GM21381 (cell line): ENCODE measurements around the gene B4GALNT2.
"Not testable (repeated sequence)": the region's sequence is repeated elsewhere in the genome, so short reads cannot be mapped to it uniquely, and the experiment has no call there.

Source experiments
- ATAC-seq: cut with Tn5 transposase; IDR thresholded peaks from one replicate; pipeline ENCODE4 v1.9.1; 2021; ENCODE audit warnings: mild to moderate bottlenecking, moderate library complexity; ENCODE audit not compliant: unreplicated experiment

Gene B4GALNT2, protein sequence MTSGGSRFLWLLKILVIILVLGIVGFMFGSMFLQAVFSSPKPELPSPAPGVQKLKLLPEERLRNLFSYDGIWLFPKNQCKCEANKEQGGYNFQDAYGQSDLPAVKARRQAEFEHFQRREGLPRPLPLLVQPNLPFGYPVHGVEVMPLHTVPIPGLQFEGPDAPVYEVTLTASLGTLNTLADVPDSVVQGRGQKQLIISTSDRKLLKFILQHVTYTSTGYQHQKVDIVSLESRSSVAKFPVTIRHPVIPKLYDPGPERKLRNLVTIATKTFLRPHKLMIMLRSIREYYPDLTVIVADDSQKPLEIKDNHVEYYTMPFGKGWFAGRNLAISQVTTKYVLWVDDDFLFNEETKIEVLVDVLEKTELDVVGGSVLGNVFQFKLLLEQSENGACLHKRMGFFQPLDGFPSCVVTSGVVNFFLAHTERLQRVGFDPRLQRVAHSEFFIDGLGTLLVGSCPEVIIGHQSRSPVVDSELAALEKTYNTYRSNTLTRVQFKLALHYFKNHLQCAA

DNA sequence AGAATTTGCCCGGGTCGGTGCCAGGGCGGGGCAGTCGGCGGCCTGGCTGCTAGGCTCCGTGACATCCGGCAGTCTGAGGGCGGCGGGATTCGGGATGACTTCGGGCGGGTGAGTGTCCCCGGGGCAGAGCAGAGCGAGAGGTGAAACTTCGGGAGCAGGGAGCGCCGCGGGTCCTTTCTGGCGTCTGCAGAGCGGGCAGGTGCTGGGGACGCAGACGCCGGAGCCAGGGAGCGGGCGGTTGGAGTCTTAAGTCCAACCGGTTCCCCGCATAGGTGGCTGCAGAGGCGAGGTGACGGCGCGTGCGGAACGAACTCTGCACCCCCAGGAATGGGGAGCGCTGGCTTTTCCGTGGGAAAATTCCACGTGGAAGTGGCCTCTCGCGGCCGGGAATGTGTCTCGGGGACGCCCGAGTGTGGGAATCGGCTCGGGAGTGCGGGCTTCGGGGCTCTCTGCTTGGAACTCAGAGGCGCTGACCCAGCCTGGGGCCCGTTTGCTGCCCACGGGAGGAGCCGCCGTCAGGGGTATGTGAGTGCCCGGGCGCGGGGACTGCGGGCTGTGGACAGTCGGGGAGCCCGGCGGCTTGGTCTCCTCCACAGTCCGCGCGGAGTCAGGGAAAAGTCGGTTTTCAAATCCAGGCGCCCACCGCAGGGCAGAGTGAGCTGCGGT is at the start of gene B4GALNT2:
B4GALNT2 (plus strand) TSS at position 71 of the 666 bp plus-strand sequence; CDS start at position 95, 24 bp downstream.
- ATAC-seq: no peak

DNA sequence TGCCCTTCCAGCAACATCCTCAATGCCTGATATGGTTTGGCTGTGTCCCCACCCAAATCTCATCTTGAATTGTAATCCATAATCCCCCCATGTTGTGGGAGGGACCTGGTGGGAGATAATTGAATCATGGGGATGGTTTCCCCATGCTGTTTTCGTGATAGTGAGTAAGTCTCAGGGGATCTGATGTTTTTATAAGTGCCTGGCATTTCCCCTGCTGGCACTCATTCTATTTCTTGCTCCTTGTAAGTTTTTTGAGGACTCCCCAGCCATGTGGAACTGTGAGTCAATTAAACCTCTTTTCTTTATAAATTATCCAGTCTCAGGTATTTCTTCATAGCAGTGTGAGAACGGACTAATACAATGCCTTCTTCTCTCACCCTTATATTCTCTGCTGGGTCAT is 47.5 kb upstream of the B4GALNT2 start:
- not testable (repeated sequence) for ATAC-seq

DNA sequence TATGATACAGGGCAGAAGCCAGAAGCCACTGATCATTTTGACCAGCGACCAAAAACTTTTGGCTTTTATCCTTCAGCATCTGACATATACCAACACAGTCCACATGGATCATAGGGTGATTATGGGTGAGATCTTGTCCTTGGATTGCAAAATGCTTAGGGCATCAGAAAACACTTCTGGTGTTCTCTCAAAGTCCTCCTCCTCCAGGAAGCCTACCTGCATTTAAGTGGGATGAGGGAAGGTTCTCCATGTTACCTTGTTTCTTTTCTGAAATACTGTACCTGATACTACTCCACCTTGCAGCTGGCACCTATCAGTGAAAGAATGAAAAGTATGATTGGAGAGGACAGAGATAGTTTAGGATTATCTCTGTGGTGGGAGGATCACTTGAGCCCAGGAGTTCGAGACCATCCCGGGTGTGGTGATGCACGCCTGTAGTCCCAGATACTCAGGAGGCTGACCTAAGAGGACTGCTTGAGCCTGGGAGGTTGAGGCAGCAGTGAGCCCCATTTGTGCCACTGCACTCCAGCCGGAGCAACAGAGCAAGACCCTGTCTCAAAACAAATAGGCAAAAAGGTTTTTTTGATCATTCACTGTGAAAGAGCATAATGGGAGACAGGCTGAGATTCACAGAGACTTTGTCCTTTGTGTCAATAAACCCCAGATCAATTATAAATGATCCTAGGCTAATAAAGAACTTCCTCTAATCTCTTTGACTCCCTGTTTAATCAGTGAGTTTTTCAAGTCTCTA is 46.8 kb upstream of the B4GALNT2 start:
- ATAC-seq: no peak

DNA sequence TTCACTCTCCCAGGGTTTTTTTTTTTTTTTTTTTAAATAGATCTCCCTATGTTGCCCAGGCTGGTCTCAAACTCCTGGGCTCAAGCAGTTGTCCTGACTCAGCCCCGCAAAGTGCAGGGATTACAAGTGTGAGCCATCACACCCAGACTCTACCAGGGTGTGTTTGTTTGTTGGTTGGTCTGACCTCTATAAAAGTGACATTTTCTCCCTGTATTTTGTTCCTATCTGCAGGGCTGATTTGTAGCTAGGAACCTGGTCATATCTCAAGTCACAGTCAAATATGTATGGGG is 46.3 kb upstream of the B4GALNT2 start:
- no peak for ATAC-seq

DNA sequence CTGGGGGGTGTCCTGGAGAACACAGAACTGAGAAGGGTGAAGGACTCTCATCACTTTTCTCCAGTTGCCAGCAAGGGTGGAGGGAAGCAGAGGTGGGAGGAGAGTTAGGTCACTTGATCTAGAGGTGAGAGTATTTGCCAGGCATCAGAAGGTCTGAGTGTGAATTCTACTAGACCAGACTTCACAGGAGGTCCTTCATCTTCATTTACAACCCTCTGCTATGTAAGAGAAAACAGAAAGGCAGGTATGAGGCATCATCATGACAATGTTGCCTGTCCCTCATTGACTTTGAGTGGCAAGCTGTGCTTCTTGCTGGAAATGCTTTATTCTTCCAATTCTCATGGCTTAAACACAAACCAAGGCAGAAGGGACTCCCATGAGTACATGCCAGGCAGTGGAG is 45.9 kb upstream of the B4GALNT2 start:
- no peak for ATAC-seq

DNA sequence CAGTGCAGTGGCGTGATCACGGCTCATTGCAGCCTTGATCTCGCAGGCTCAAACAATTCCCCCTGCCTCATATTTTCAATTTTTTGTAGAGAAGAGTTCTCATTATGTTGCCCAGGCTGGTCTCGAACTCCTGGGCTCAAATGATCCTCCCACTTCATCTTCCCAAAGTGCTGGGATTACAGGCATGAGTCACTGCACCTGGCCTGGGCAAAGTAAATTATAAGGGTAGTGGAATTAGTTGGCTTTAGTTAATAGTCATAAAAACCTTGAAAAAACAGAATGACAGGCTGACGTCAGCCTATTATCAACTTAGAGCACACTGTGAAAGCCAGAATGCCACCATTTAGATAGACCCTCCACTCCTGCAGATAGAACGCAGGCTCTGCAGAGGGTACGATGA is 43.5 kb upstream of the B4GALNT2 start:
- no peak for ATAC-seq

DNA sequence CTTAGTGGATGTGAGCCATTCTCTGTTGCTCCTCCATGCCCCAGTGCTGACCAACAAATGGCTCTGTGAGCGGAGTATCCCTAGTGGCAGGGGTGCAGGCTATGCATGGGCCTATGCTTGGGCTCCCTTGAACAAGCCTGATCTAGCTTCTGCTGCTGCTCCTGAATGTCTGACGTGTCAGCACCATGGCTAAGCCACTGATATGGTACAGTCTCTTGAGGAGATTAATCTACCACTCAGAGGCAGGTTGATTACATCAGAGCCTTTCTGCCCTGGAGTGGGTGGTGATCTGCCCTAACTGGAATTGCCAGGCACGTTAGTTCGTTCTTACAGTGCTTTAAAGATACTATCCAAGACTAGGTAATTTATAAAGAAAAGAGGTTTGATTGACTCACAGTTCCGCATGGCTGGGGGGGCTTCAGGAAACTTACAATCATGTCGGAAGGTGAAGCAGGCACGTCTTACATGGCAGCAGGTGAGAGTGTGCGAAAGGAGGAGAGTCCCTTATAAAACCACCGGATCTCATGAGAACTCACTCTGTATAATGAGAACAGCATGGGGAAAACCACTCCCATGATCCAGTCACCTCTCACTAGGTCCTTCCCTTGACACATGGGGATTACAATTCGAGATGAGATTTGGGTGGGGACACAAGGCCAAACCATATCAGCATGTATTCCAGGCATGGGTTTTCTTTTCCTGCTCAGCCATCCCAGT is 41.5 kb upstream of the B4GALNT2 start:
- ATAC-seq: no peak

DNA sequence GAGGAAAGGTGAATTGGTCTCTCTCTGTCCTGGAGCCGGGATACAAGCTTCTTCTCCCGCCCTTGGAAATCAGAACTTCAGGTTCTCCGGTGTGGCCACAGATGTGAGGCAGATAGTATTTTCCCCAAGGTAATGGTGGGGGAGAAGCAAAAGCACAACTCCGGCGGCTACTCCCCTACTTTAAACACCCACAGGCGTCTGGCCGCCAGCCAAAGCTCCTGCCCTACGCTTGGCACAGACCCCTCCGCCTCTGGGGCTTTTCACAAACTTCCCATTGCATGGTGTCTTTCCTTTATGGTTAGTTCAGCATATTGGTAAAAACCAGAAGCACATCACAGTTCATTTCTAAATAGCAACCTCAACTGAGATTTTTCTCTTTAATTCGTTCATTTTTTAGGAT is 39.4 kb upstream of the B4GALNT2 start:
- no peak for ATAC-seq

DNA sequence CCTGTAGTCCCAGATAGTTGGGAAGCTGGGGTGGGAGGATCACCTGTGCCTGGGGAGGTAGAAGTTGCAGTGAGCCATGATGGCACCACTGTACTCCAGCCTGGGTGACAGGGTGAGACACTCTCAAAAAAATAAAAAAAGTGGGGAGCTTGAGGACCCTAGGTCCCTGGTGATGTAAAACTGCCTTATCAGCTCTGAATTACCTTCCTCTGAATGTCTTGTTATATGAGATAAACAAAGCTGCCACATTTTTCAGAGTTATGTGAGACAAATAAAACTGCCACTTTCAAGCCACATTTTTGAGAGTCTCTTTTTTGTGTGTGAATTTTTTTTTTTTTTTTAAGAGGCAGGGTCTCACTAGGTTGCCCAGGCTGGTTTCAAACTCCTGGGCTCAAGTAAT is 32.0 kb upstream of the B4GALNT2 start:
- ATAC-seq: no peak

DNA sequence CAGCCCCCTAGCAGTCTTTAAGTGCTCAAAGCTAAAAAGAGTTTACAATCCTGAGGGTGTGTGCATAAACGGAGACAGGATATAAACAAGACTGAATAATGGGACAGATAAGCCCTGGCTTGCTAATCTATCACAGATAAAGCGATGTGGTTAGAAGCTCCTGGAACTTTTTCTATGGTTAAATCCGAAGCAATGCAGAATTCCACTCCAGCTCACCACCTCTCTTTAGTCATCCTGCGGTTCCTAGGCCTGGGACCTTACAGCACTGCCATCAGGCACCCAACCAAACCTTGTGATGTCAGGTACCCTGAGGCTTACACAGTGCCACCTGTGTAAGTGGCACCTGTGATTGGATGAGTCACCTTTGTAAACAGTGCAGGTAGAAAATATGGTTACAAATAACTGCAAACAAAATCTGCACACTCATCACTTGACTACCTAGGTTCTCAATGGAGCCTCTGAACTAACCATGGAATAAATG is 31.5 kb upstream of the B4GALNT2 start:
- ATAC-seq: no peak

DNA sequence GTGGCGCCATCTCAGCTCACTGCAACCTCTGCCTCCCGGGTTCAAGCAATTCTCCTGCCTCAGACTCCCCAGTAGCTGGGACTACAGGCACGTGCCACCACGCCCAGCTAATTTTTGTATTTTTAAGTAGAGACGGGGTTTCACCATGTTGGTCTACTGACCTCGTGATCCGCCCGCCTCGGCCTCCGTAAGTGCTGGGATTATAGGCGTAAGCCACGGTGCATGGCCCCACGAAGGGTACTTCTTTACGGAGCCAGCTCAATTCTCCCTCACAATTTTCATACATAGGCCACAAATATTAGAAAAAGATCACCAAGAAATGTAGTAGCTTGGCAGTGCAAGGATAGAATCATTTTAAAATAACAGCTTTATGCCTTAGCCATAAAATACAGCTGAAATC is 29.2 kb upstream of the B4GALNT2 start:
- not testable (repeated sequence) for ATAC-seq

DNA sequence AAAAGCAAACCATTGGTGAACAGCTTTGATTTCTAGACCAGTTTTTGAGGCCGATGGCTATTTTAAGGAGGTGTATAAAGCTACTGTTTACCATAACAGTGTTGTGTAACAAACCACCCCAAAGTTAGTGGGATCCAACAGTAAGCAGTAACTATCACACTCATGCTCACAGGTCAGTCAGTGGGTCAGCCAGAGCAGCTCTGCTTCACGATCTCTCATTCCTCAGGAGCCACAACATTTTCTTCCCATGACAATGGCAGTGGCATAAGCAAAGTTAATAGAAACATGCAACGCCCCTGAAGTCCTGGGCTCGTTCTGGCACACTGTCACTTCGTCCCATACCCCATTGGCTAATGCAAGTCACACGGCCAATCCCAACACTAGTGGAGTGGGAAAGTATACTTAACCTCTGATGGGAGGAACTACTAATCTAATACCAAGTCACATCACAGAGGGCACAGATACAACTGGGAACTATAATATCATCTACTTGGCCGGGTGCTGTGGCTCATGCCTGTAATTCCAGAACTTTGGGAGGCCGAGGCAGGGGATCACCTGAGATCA is 28.0 kb upstream of the B4GALNT2 start:
- no peak for ATAC-seq

DNA sequence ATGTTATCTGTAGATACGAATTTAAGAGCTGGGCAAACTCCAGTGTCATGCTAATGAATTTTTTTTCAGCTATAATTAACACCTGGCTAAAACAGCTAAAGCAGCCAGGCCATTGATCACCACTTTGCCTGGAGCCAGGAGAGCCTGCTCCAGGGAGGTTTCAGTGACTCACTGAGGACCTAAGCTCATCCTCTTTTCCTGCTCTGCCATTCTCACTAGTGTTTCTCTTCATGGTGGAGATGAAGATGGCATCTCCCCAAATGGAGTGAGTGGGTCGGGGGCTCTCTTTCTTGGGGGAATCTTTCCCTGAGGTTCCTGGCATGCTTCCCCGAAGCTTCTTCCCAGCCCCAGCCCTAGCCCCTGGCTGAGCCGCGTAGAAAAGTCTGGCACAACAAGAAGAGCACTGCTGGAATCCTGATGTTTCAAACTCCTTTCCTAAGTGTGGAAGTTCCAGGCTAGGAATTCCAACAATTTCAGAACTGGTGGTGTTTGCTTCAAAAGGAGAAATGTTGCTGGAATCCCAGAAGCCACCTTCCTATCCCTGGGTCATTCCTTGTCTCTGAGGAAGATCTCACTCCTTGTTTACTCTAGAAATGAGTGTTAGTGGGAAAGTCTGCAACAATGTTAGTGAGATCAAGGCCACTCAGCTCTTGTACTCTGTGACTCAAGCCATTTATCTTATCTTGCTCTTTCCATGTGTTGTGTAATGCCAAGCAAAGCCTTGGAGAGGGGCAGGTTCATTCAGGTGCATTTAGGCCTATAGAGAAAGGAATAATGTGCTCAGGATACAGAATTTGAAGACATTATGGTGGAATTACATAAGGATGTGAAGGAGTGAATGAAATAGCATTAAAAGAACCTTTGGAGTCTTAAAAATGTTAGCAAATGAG is 26.0 kb upstream of the B4GALNT2 start:
- no peak for ATAC-seq

DNA sequence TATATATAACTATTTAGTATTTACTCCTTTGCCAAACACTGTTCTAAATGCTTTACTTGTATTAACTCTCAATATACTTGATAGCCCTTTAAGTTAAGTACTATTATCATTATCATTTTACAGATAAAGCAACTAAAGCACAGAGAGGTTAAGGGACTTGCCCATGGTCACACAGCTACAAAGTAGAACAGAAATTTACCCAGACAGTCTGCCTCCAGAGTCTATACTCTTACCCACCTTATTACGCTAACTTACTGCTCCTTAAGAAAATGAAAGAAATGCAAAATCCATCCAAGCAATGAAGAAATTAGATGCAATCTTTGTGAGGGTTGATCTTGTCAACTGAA is 25.4 kb upstream of the B4GALNT2 start:
- no peak for ATAC-seq

DNA sequence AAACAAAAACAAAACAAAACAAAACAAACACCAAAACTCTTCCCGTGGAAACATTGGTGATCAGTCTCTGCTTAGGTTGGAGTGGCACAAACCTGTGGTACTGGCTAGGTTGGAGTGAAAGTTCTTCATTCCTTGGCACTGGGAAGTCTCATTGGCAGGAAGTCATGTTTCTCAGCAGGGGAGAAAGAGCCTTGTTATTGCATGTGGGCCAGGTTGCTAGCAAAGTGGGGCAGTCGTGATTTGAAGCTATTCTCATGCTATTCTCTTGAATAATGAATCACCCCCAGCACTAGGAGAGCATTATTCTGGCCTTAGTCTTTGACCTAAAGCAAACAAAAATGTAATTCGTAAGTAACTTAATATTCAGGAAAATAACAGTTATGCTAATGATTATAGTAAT is 24.3 kb upstream of the B4GALNT2 start:
- no peak for ATAC-seq

DNA sequence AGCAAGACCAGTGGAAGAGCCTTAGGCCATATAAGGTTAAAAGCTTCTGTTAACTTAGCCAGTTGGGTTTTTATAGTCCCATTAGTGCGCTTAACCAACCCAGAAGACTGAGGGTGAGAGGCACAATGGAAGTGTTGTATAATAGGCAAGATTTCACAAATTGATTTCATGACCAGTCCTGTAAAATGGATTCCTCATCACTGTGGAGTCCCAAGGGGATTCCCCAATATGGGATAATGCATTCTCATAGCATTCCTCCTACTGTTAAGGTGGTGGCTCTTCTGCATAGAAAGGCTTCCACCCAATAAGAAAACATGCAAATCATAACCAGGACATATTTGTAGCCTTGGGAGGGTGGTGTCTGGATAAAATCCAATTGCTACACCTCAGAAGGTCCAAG is 22.1 kb upstream of the B4GALNT2 start:
- no peak for ATAC-seq

DNA sequence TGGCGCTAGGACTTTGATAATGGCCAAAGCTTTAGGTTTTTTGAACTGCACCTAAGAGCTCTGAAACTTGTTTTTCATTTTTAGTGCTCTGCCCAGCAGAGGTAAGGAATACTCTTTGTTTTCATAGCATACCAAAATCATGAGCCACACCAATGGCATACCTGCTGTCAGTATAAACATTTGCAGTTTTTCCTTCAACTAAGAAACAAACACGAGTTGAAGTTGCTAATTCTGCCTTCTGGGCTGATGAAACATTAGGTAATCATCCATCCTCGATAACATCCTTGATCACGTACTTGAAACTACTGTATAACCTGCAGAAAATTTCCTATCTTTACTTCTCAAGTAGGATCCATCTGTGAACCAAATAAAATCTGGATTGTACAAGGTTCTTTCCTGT is 20.6 kb upstream of the B4GALNT2 start:
- no peak for ATAC-seq

DNA sequence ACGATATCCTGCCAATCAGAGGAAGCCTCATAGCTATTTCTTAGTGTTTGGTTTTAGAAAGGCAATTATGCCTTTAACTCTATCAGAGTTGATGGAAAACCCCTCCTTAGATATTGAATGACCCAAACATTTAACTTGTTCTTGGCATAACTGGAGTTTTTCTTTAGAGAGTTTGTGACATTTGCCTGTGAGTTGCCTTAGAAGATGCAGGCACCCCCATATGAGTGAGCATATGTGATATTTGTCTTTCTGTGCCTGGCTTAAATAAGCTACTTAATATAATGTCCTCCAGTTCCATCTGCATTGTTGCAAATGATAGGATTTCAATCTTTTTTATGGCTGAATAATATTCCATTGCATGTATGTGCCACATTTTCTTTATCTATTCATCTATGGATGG is 19.6 kb upstream of the B4GALNT2 start:
- no peak for ATAC-seq

DNA sequence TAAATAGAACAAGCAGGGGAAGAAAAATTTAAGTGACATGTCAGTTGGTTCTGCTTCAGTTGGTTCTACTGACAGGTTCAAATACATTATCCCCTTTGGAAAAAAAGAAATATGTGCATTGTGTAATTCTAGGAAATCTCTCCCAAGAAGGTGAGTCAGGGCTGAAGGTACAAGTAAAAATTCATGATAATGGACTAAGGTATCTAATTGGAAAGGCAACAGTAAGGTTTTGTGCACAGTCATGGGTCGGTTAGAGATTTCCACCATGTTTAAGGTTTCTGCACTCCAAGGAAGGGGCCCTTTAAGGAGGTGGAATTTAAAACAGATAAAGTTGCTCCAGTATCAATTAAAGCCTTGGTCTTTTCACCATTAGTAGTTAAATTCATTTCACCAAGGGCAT is 17.9 kb upstream of the B4GALNT2 start:
- no peak for ATAC-seq
